Left ventricle myocardium inferior (tissue), 1 donor: ENCODE measurements around the gene TRIM29. TPM values are rescaled to one million over a fixed set of nuclear protein-coding genes. Genes with fewer than 3 reads are reported as not detected.

Source experiments
- DNase-seq: peaks from one replicate; pipeline ENCODE4 v3.0.0-alpha.2; 2020
- H3K27ac ChIP-seq: fragments of 200-600 bp; replicated peaks from 2 replicates; pipeline ENCODE4 v1.8.0; 2021
- H3K27me3 ChIP-seq: fragments of 200-600 bp; 2 replicates; pipeline ENCODE4 v1.8.0; 2021; ENCODE audit warnings: low read depth
- H3K36me3 ChIP-seq: fragments of 200-600 bp; 2 replicates; pipeline ENCODE4 v1.8.0; 2021
- H3K4me1 ChIP-seq: fragments of 200-600 bp; 2 replicates; pipeline ENCODE4 v1.8.0; 2021
- H3K4me3 ChIP-seq: fragments of 200-600 bp; 2 replicates; pipeline ENCODE4 v1.8.0; 2021; ENCODE audit warnings: mild to moderate bottlenecking, moderate library complexity
- H3K9me3 ChIP-seq: fragments of 200-600 bp; replicated peaks from 2 replicates; pipeline ENCODE4 v1.8.0; 2021
- intact Hi-C: fragments of 100-400 bp; cut with micrococcal nuclease; formaldehyde crosslinking; loops from one replicate; pipeline ENCODE4 v1.11.0; 2022
- total RNA-seq: library from RNA; stranded (reverse); fragmentation: NEBNext Ultra II Directional; extraction: Animal tissue kit (Norgen Biotek cat#: 25700); gene quantifications from one replicate; pipeline ENCODE4 v1.2.1, GENCODE V29; 2021
- TF ChIP-seq, protein P1 (sequence below): fragments of 200-600 bp; IDR thresholded peaks from 2 replicates; pipeline ENCODE4 v1.8.0; 2021; ENCODE audit warnings: antibody characterized with exemption, mild to moderate bottlenecking, borderline replicate concordance
- donor health status: DM: no; HTN: yes; CAD: no; lungs with severe emphysema.

The TRIM29 gene
- total RNA-seq, 1 donor from 2014 or later: not detected

DNA sequence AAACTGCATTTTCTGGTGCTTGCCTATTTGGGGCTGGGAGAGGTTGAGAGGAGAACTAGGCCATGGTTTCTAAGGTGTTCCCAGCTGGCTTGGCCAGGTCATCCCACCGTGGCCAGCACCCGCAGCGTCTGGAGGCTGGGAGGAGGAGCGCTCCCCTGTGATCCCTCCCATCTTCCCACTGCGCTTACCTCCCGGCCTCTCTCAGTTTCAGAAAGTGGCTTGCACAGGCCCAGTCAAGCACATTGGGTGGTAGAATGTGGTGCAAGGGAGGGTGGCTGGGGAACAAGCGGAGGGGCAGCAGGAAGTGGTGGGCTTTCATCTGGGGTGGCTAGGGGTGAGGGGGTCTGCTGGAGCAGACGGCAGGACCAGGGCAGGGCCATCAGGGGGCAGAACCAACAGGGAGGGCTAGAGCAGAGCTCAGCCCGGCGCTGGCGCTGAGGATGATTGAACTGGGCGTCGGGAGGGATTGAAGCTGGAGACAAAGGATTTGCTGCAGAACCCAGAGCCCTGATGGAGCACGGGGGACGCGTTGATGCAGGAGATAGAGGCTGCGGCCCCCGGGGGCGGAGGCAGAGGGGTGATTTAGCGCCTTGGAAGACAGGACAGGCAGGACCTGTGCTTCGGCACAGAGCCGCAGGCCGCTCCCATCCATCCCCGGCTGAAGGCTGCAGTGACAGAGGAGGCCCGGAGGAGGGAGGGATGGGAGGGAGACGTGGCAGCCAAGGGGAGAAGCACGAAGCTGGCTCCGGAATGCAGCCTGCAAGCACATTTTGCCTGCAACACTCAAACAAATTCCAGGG, 76.0 kb downstream of the TRIM29 start:
- H3K36me3 ChIP-seq: no peaks in the 10 kb centered on the region
- intact Hi-C loops: no loop called here
- H3K9me3 ChIP-seq: no peaks in the 10 kb centered on the region
- TF ChIP-seq, protein P1, sequence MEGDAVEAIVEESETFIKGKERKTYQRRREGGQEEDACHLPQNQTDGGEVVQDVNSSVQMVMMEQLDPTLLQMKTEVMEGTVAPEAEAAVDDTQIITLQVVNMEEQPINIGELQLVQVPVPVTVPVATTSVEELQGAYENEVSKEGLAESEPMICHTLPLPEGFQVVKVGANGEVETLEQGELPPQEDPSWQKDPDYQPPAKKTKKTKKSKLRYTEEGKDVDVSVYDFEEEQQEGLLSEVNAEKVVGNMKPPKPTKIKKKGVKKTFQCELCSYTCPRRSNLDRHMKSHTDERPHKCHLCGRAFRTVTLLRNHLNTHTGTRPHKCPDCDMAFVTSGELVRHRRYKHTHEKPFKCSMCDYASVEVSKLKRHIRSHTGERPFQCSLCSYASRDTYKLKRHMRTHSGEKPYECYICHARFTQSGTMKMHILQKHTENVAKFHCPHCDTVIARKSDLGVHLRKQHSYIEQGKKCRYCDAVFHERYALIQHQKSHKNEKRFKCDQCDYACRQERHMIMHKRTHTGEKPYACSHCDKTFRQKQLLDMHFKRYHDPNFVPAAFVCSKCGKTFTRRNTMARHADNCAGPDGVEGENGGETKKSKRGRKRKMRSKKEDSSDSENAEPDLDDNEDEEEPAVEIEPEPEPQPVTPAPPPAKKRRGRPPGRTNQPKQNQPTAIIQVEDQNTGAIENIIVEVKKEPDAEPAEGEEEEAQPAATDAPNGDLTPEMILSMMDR: no peak
- H3K4me3 ChIP-seq: no peak overlapping the region
- no peaks in the 10 kb centered on the region for H3K4me1 ChIP-seq
- H3K27me3 ChIP-seq: peaks cover 98% of the 10 kb centered on the region
- DNase-seq: no peak
- no peak overlapping the region for H3K27ac ChIP-seq

Other genes starting within 250 kb of the TRIM29 start
- 23.7 TPM for gene OAF, start 72.9 kb upstream of the TRIM29 start, total RNA-seq
- not detected for gene POU2F3, start 102.0 kb upstream of the TRIM29 start, total RNA-seq
- gene TLCD5, start 187.2 kb upstream of the TRIM29 start, total RNA-seq: 9.7 TPM
- gene ARHGEF12, start 198.3 kb upstream of the TRIM29 start, total RNA-seq: 92.9 TPM